H1 (cell line): ENCODE data around the gene MAPK9. TPM values are rescaled to one million over a fixed set of nuclear protein-coding genes. Genes with fewer than 3 reads are reported as not detected.

Experiments used
- CTCF ChIA-PET: fragments of 300-600 bp; sonication (Branson Sonifier 250); formaldehyde crosslinking; loops from one replicate; lab custom pipeline; 2021; ENCODE audit not compliant: partially characterized antibody; lab: Charles Lee
- POLR2A ChIA-PET: fragments of 300-600 bp; sonication (Branson Sonifier 250); formaldehyde crosslinking; loops from one replicate; lab custom pipeline; 2021; ENCODE audit warnings: inconsistent platforms; ENCODE audit not compliant: partially characterized antibody; lab: Charles Lee
- DNase-seq, 2 experiments: peaks; one replicate each; pipeline versions ENCODE4 v3.0.0 to v3.0.0-alpha.2; 2010 to 2022; ENCODE audit warnings: low spot score in 2 of 2, low read depth in 1 of 2, mixed read lengths in 1 of 2
- FAIRE-seq: peaks from 2 replicates; lab custom pipeline; 2011; peaks lifted over from hg19 to GRCh38; lab: Jason Lieb, UNC
- H2AFZ ChIP-seq: 2 replicates; pipeline ENCODE4 v1.8.1; 2012; ENCODE audit warnings: low read length, inconsistent platforms
- H2AK5ac ChIP-seq: 2 replicates; pipeline ENCODE4 v1.6.1; 2013; ENCODE audit warnings: low read depth, low read length
- H2BK120ac ChIP-seq: replicated peaks from 2 replicates; pipeline ENCODE3; 2013; ENCODE audit warnings: low read depth, low read length, inconsistent platforms
- H2BK12ac ChIP-seq: 2 replicates; pipeline ENCODE4 v1.6.1; 2013; ENCODE audit warnings: low read depth, low read length
- H2BK15ac ChIP-seq: 2 replicates; pipeline ENCODE4 v1.6.1; 2013; ENCODE audit warnings: low read length
- H2BK20ac ChIP-seq: 2 replicates; pipeline ENCODE4 v1.6.1; 2013; ENCODE audit warnings: low read length
- H2BK5ac ChIP-seq: 2 replicates; pipeline ENCODE4 v1.6.1; 2013; ENCODE audit warnings: low read depth, low read length
- H3K14ac ChIP-seq: 2 replicates; pipeline ENCODE4 v1.6.1; 2013; ENCODE audit warnings: inconsistent platforms; ENCODE audit not compliant: insufficient read length
- H3K18ac ChIP-seq: 2 replicates; pipeline ENCODE4 v1.6.1; 2013; ENCODE audit warnings: low read length; ENCODE audit errors: extremely low read depth
- H3K23ac ChIP-seq: 2 replicates; pipeline ENCODE4 v1.6.1; 2013; ENCODE audit warnings: inconsistent platforms; ENCODE audit not compliant: insufficient read length
- H3K23me2 ChIP-seq: 2 replicates; pipeline ENCODE4 v1.6.1; 2013; ENCODE audit warnings: low read depth, low read length
- H3K27ac ChIP-seq: 2 replicates; pipeline ENCODE4 v1.6.1; 2011; ENCODE audit warnings: low read depth, low read length, inconsistent platforms
- H3K27me3 ChIP-seq, 4 experiments: replicated peaks in 1 of 4; 1 replicate in 1 of 4; 2 replicates in 3 of 4; pipeline versions ENCODE4 v1.6.1 to v1.8.1; 2011 to 2013; ENCODE audit warnings: low read length in 3 of 4, mild to moderate bottlenecking in 3 of 4, inconsistent platforms in 2 of 4, mixed read lengths in 2 of 4, moderate library complexity in 1 of 4; ENCODE audit not compliant: control insufficient read depth in 3 of 4, insufficient read depth in 3 of 4; ENCODE audit errors: extremely low read depth in 1 of 4
- H3K36me3 ChIP-seq, 4 experiments: 2 replicates each; pipeline versions ENCODE4 v1.6.1 to v1.8.1; 2011 to 2013; ENCODE audit warnings: mild to moderate bottlenecking in 4 of 4, low read length in 3 of 4, moderate library complexity in 2 of 4, control low read depth in 1 of 4, inconsistent platforms in 1 of 4; ENCODE audit not compliant: insufficient read depth in 4 of 4, control insufficient read depth in 2 of 4
- H3K4ac ChIP-seq: replicated peaks from 2 replicates; pipeline ENCODE3; 2013; ENCODE audit warnings: low read length, low read depth, mixed read lengths, inconsistent platforms; ENCODE audit not compliant: insufficient read length
- H3K4me1 ChIP-seq, 4 experiments: replicated peaks in 1 of 4; 1 replicate in 1 of 4; 2 replicates in 3 of 4; pipeline versions ENCODE4 v1.6.1 to v1.8.1; 2011 to 2013; ENCODE audit warnings: low read length in 3 of 4, inconsistent platforms in 2 of 4, mixed read lengths in 1 of 4; ENCODE audit not compliant: insufficient read depth in 4 of 4, control insufficient read depth in 3 of 4
- H3K4me2 ChIP-seq, 2 experiments: 2 replicates each; pipeline versions ENCODE4 v1.6.1 to v1.8.1; 2011 to 2013; ENCODE audit warnings: low read depth in 2 of 2, low read length in 2 of 2, control low read depth in 1 of 2, inconsistent platforms in 1 of 2, mild to moderate bottlenecking in 1 of 2; ENCODE audit not compliant: insufficient read depth in 1 of 2
- H3K4me3 ChIP-seq, 4 experiments: fragments of 200-600, 300-600 bp in 1 of 4; sonication (generic), shearing (Covaris generic), sonication (Bioruptor Twin) in 1 of 4; 2 replicates each; pipeline versions ENCODE4 v1.5.1 to v1.8.1; 2011 to 2016; ENCODE audit warnings: low read length in 4 of 4, low read depth in 3 of 4, control low read depth in 2 of 4, inconsistent platforms in 2 of 4, mild to moderate bottlenecking in 2 of 4, mixed read lengths in 1 of 4, moderate library complexity in 1 of 4; ENCODE audit not compliant: insufficient read depth in 2 of 4; ENCODE audit errors: extremely low read depth in 1 of 4
- H3K56ac ChIP-seq: replicated peaks from 2 replicates; pipeline ENCODE3; 2013; ENCODE audit warnings: low read depth, mild to moderate bottlenecking, mixed read lengths, low read length, inconsistent platforms; ENCODE audit not compliant: insufficient read length
- H3K79me1 ChIP-seq: 2 replicates; pipeline ENCODE4 v1.6.1; 2013; ENCODE audit warnings: low read depth, low read length, control low read depth
- H3K79me2 ChIP-seq, 2 experiments: 2 replicates each; pipeline versions ENCODE4 v1.6.1 to v1.8.1; 2012 to 2013; ENCODE audit warnings: low read length in 2 of 2, mild to moderate bottlenecking in 2 of 2, inconsistent platforms in 1 of 2; ENCODE audit not compliant: insufficient read depth in 2 of 2, control insufficient read depth in 1 of 2
- H3K9ac ChIP-seq, 4 experiments: replicated peaks in 1 of 4; 1 replicate in 1 of 4; 2 replicates in 3 of 4; pipeline versions ENCODE4 v1.6.1 to v1.8.1; 2011 to 2013; ENCODE audit warnings: low read depth in 3 of 4, low read length in 3 of 4, control low read depth in 2 of 4, mild to moderate bottlenecking in 2 of 4, moderate library complexity in 2 of 4, inconsistent platforms in 1 of 4; ENCODE audit errors: extremely low read depth in 1 of 4
- H3K9me3 ChIP-seq, 2 experiments: 2 replicates each; pipeline versions ENCODE4 v1.6.1 to v1.8.1; 2012 to 2013; ENCODE audit warnings: mild to moderate bottlenecking in 2 of 2, moderate library complexity in 2 of 2, control low read depth in 1 of 2, inconsistent platforms in 1 of 2, low read depth in 1 of 2, low read length in 1 of 2, mixed read lengths in 1 of 2; ENCODE audit not compliant: insufficient read depth in 2 of 2
- H4K20me1 ChIP-seq, 2 experiments: replicated peaks in 1 of 2; 2 replicates each; pipeline versions ENCODE3 to v1.8.1; 2011 to 2013; ENCODE audit warnings: inconsistent platforms in 2 of 2, low read length in 2 of 2, mild to moderate bottlenecking in 1 of 2; ENCODE audit not compliant: insufficient read depth in 2 of 2, control insufficient read depth in 1 of 2
- H4K5ac ChIP-seq: 2 replicates; pipeline ENCODE4 v1.6.1; 2013; ENCODE audit warnings: low read length, low read depth, mixed read lengths, inconsistent platforms; ENCODE audit not compliant: insufficient read length
- H4K8ac ChIP-seq: 2 replicates; pipeline ENCODE4 v1.8.0; 2013; ENCODE audit warnings: mild to moderate bottlenecking, moderate library complexity, low read length, inconsistent platforms; ENCODE audit not compliant: insufficient read depth; ENCODE audit errors: extremely low read depth
- H4K91ac ChIP-seq: replicated peaks from 2 replicates; pipeline ENCODE3; 2013; ENCODE audit warnings: low read length, mixed read lengths, inconsistent platforms; ENCODE audit not compliant: insufficient read length
- BRCA1 ChIP-seq: IDR thresholded peaks from 2 replicates; pipeline ENCODE4 v1.6.1; 2012; ENCODE audit warnings: low read depth, low read length, improper control_type of control experiment
- CBX8 ChIP-seq: fragments of 300-800, 300-1000 bp; sonication (generic); IDR thresholded peaks from 2 replicates; pipeline ENCODE4 v1.7.1; 2016; ENCODE audit warnings: low read depth, low read length, borderline replicate concordance
- JUN ChIP-seq: IDR thresholded peaks from 2 replicates; pipeline ENCODE4 v1.6.1; 2011; ENCODE audit warnings: low read depth, mild to moderate bottlenecking, improper control_type of control experiment, low read length
- POLR2AphosphoS5 ChIP-seq: IDR thresholded peaks from 2 replicates; pipeline ENCODE4 v1.6.1; 2011; ENCODE audit warnings: low read depth, low read length
- SAP30 ChIP-seq: fragments of 300-600 bp; sonication (generic); IDR thresholded peaks from 2 replicates; pipeline ENCODE4 v1.7.1; 2012; ENCODE audit warnings: low read length, moderate library complexity, mild to moderate bottlenecking, inconsistent platforms; ENCODE audit not compliant: insufficient read depth, insufficient replicate concordance
- TAF1 ChIP-seq: IDR thresholded peaks from 2 replicates; pipeline ENCODE4 v1.6.1; 2011; ENCODE audit warnings: mild to moderate bottlenecking, low read depth, low read length
- WGBS, 2 experiments: shearing (Covaris generic) in 1 of 2; methylation state at CpG; one replicate each; pipeline versions ENCODE4 v1.1.6 to v1.1.7; 2013 to 2015; ENCODE audit warnings: low lambda C conversion rate in 2 of 2, mixed read lengths in 2 of 2, inconsistent platforms in 1 of 2, low coverage in 1 of 2, missing lambda C conversion rate in 1 of 2; ENCODE audit not compliant: insufficient replicate concordance in 2 of 2, insufficient coverage in 1 of 2, insufficient read length in 1 of 2; ENCODE audit errors: extremely low coverage in 1 of 2, missing lambda C conversion rate in 1 of 2; 5-methylcytosine and 5-hydroxymethylcytosine counted together
- long read RNA-seq, 2 experiments: library from RNA in 1 of 2; library from capped mRNA in 1 of 2; stranded (forward); transcript quantifications; one replicate each; pipeline ENCODE4 v2.0.0, GENCODE V29; 2021; ENCODE audit warnings: inconsistent platforms in 1 of 2
- polyA minus RNA-seq, 3 experiments: library from RNA; depleted of rRNA, polyadenylated mRNA; stranded (reverse); fragments of >200 nt; gene quantifications; 1 replicate in 2 of 3; 2 replicates in 1 of 3; pipeline ENCODE4 v1.2.3, GENCODE V29; 2011
- polyA plus RNA-seq, 7 experiments: library from polyadenylated mRNA; depleted of rRNA in 3 of 7; stranded (reverse) in 5 of 7; unstranded in 2 of 7; fragments of >200 nt in 5 of 7; fragments of 200-250 nt in 2 of 7; gene quantifications; 1 replicate in 5 of 7; 2 replicates in 1 of 7; 4 replicates in 1 of 7; pipeline versions ENCODE4 v1.2.1 to v1.2.3, GENCODE V29; 2011 to 2013; ENCODE audit warnings: missing spikeins in 2 of 7, mixed read lengths in 2 of 7
- total RNA-seq: library from RNA; stranded (reverse); fragmentation: NEBNext Ultra II Directional; extraction: Animal tissue kit (Norgen Biotek cat#: 25700); gene quantifications from 2 replicates; pipeline ENCODE4 v1.2.1, GENCODE V29; 2021
- TF ChIP-seq, protein P1 (sequence below): IDR thresholded peaks from 2 replicates; pipeline ENCODE4 v1.6.1; 2011; ENCODE audit warnings: low read depth, mild to moderate bottlenecking, low read length; ENCODE audit not compliant: insufficient read depth

The MAPK9 gene
- total RNA-seq, result 37.9 and 43.7 TPM in 2 replicates
- polyA plus RNA-seq (2011; rRNA removed), result 18.3 and 22.3 TPM in 2 replicates
- polyA plus RNA-seq (2011; cell fraction: cytosol; rRNA removed), result 27.1 TPM
- 16.9 TPM for polyA plus RNA-seq (2011; cell fraction: nucleus; rRNA removed)
- polyA plus RNA-seq (2012, experiment 1 of 2), result 20.5 to 30.0 TPM (median 24.3 TPM) in 4 replicates
- polyA plus RNA-seq (2012, experiment 2 of 2), result 2.9 TPM
- polyA plus RNA-seq (2013, experiment 1 of 2), result 21.8 TPM
- 22.3 TPM for polyA plus RNA-seq (2013, experiment 2 of 2)
- 47.8 and 64.8 TPM in 2 replicates for polyA minus RNA-seq (2011; rRNA and poly(A)+ RNA removed)
- 17.2 TPM for polyA minus RNA-seq (2011; cell fraction: cytosol; rRNA and poly(A)+ RNA removed)
- 28.5 TPM for polyA minus RNA-seq (2011; cell fraction: nucleus; rRNA and poly(A)+ RNA removed)
- long read RNA-seq, experiment 1, full-length matches to known transcripts, result 6 of 33 reads
- long read RNA-seq, experiment 1, partial matches to known transcripts, result 10 of 33 reads
- long read RNA-seq, experiment 1, other reads (novel, unspliced or antisense), result 17 of 33 reads
- long read RNA-seq, experiment 2, partial matches to known transcripts, result 3 of 4 reads
- long read RNA-seq, experiment 2, other reads (novel, unspliced or antisense), result 1 of 4 reads

DNA sequence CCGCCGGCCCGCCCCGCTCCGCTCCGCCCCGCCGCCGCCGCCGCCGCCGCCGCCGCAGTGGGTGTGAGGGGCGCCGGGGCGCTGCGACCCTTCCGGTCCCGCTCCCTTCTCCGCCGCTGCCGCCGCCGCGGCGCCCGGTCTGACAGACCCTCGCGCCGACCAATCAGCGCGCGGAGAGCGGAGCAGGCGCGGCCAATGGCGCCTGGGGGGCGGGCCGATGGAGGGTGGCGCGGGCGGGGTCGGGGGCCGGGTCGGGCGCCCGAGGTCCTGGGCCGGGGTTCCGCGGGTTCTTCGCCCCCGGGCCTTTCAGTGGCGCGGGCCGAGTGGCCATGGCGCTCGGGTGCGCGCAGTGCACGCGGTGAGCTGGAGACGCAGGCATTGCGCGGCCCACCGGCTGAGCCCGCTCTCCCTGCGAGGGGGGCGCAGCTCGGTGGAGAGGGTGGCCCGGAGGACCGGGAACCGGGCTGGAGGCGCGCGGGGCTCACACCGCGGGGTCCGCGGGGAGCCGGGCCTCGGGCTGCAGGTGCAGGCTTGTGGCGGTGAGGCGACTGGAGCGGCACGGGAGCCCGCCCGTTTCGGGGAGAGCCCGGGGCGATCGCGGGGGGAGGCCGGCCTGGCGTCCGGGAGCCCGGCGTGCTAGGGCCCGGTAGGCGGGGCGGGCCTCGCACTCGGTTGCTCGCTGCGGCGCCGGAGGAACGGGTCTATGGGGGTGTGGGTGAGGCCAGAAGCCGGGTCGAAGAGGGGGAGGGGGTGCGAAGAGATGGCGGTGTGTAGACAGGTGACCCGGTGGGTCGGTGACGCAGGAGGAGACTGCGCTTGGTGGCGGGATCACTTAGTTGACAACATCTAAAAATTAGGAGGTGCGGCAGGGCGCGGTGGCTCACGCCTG is at the start of gene MAPK9:
Gene MAPK9 (minus strand): TSS at position 141 of the 889 bp plus-strand sequence. CDS start 11,522 bp downstream, outside the sequence.
- H4K20me1 ChIP-seq, result peaks cover 7 to 9% of the 10 kb centered on the region in 2 experiments
- peak within 1 kb of the TSS; percentile 86 for H4K5ac ChIP-seq
- H2BK20ac ChIP-seq, result no peak within 1 kb of the TSS
- H3K4me3 ChIP-seq, result peak within 1 kb of the TSS; percentile 65 to 97 (median 75)
- DNase-seq, result peak in 1 of 2 experiments; percentile 88
- H4K91ac ChIP-seq, result no peak within 1 kb of the TSS
- H2AK5ac ChIP-seq, result no peak within 1 kb of the TSS
- H3K4ac ChIP-seq, result no peak within 1 kb of the TSS
- H2BK12ac ChIP-seq, result no peak within 1 kb of the TSS
- H3K4me2 ChIP-seq, result peak within 1 kb of the TSS; percentile 72 to 82
- no peak within 1 kb of the TSS; the same call in 1 of the 2 replicates for H2BK5ac ChIP-seq
- WGBS, 2 experiments, result 4% methylated on average over 59 of the region's 122 CpGs; no CpG with 5 or more reads in 1 of the 2 experiments
- H3K4me1 ChIP-seq, result peaks cover 0 to 6% (median 5%) of the 10 kb centered on the region in 4 experiments; a peak in 6 of 7 replicates
- peaks cover 5% of the 10 kb centered on the region; the same call in 1 of the 2 replicates for H3K23me2 ChIP-seq
- peak within 1 kb of the TSS; percentile 47; the same call in 1 of the 2 replicates for H3K27ac ChIP-seq
- H3K23ac ChIP-seq, result no peak within 1 kb of the TSS
- ChIA-PET POLR2A (interaction anchor here (0.7 to 2.7 kb wide), 6 partner anchors 9 to 181 kb away, joined by 3 to 13 read pairs (median 3); no protein-coding TSS in a partner anchor), CTCF (interaction anchor here (0.6 to 9.0 kb wide), 17 partner anchors 9 to 406 kb away, joined by 3 to 88 read pairs (median 7); no protein-coding TSS in a partner anchor)
- peak within 1 kb of the TSS; percentile 22 for H3K56ac ChIP-seq
- H3K18ac ChIP-seq, result peak within 1 kb of the TSS; percentile 90
- no peak within 1 kb of the TSS for H3K14ac ChIP-seq
- no peak within 1 kb of the TSS for H2AFZ ChIP-seq
- FAIRE-seq, result no peak
- H3K79me1 ChIP-seq, result peaks cover 6% of the 10 kb centered on the region
- 0 out of 2 replicates have a peak within 1 kb of the TSS, but pooled peaks have one; percentile 29 for H2BK15ac ChIP-seq
- peak within 1 kb of the TSS; percentile 96; the same call in 1 of the 2 replicates for H4K8ac ChIP-seq
- H3K36me3 ChIP-seq, result no peaks in the 10 kb centered on the region
- H3K79me2 ChIP-seq, result peaks cover 7 to 38% of the 10 kb centered on the region in 2 experiments; a peak in 3 of 4 replicates
- no peaks in the 10 kb centered on the region for H3K9me3 ChIP-seq
- H3K9ac ChIP-seq, result peak within 1 kb of the TSS; percentile 35 to 83 (median 68)
- no peak within 1 kb of the TSS for H2BK120ac ChIP-seq
- no peaks in the 10 kb centered on the region for H3K27me3 ChIP-seq
- TF ChIP-seq JUN, result no peak
- TF ChIP-seq CBX8, result no peak
- TF ChIP-seq, protein P1, sequence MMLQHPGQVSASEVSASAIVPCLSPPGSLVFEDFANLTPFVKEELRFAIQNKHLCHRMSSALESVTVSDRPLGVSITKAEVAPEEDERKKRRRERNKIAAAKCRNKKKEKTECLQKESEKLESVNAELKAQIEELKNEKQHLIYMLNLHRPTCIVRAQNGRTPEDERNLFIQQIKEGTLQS, result no peak
- TF ChIP-seq SAP30, result peak; percentile 22
- no peak for TF ChIP-seq POLR2AphosphoS5
- peak; percentile 58 for TF ChIP-seq TAF1
- TF ChIP-seq BRCA1, result no peak
